ENCODE data around the gene ADAT3. TPM values are rescaled to one million over a fixed set of nuclear protein-coding genes. Genes with fewer than 3 reads are reported as not detected.
"Not testable (repeated sequence)": the region's sequence is repeated elsewhere in the genome, so short reads cannot be mapped to it uniquely, and the experiment has no call there.

The ADAT3 gene
- total RNA-seq, 1 donor from 2014 or later: 1.8 TPM

- Histone ChIP-seq H3K36me3 (ENCODE audit: control insufficient read depth, insufficient read depth, low read length) (no peaks in the 10 kb centered on the region), H3K4me3 (ENCODE audit: low read depth, low read length) (no peak overlapping the region), H3K27me3 (ENCODE audit: control insufficient read depth, insufficient read depth, low read length) (no peaks in the 10 kb centered on the region)
- DNase-seq (ENCODE audit: low read depth): no peak
- TF ChIP-seq CTCF (IDR thresholded peaks at IDR 0.05; ENCODE audit: insufficient read depth, low read length, poor library complexity, severe bottlenecking): no peak
Observed at GRCh38 chr19:1882089-1882785, 23.0 kb upstream of the ADAT3 start.

- Histone ChIP-seq H3K27me3 (ENCODE audit: control insufficient read depth, insufficient read depth, low read length) (no peaks in the 10 kb centered on the region), H3K36me3 (ENCODE audit: control insufficient read depth, insufficient read depth, low read length) (no peaks in the 10 kb centered on the region), H3K4me3 (ENCODE audit: low read depth, low read length) (no peak overlapping the region)
- TF ChIP-seq CTCF (IDR thresholded peaks at IDR 0.05; ENCODE audit: insufficient read depth, low read length, poor library complexity, severe bottlenecking): no peak
- no peak for DNase-seq (ENCODE audit: low read depth)
Observed at GRCh38 chr19:1882786-1883692, 22.2 kb upstream of the ADAT3 start.

- H3K27me3 ChIP-seq (ENCODE audit: control insufficient read depth, insufficient read depth, low read length): no peaks in the 10 kb centered on the region
- H3K4me3 ChIP-seq (ENCODE audit: low read depth, low read length): no peak overlapping the region
- no peak for TF ChIP-seq CTCF (IDR thresholded peaks at IDR 0.05; ENCODE audit: insufficient read depth, low read length, poor library complexity, severe bottlenecking)
- DNase-seq (ENCODE audit: low read depth): no peak
- H3K36me3 ChIP-seq (ENCODE audit: control insufficient read depth, insufficient read depth, low read length): no peaks in the 10 kb centered on the region
Observed at GRCh38 chr19:1883784-1884183, 21.4 kb upstream of the ADAT3 start.

GRCh38 chr19:1884291-1884718 lies 20.9 kb upstream of the ADAT3 start:
- no peak for DNase-seq (ENCODE audit: low read depth)
- no peak for TF ChIP-seq CTCF (IDR thresholded peaks at IDR 0.05; ENCODE audit: insufficient read depth, low read length, poor library complexity, severe bottlenecking)
- H3K36me3 ChIP-seq (ENCODE audit: control insufficient read depth, insufficient read depth, low read length): no peaks in the 10 kb centered on the region
- H3K27me3 ChIP-seq (ENCODE audit: control insufficient read depth, insufficient read depth, low read length): no peaks in the 10 kb centered on the region
- peak overlapping the region; percentile 76 for H3K4me3 ChIP-seq (ENCODE audit: low read depth, low read length)

GRCh38 chr19:1884719-1885334 lies 20.4 kb upstream of the ADAT3 start:
- Histone ChIP-seq H3K27me3 (ENCODE audit: control insufficient read depth, insufficient read depth, low read length) (no peaks in the 10 kb centered on the region), H3K4me3 (ENCODE audit: low read depth, low read length) (peak overlapping the region; percentile 76), H3K36me3 (ENCODE audit: control insufficient read depth, insufficient read depth, low read length) (no peaks in the 10 kb centered on the region)
- no peak for DNase-seq (ENCODE audit: low read depth)
- no peak for TF ChIP-seq CTCF (IDR thresholded peaks at IDR 0.05; ENCODE audit: insufficient read depth, low read length, poor library complexity, severe bottlenecking)

- H3K36me3 ChIP-seq (ENCODE audit: control insufficient read depth, insufficient read depth, low read length); H3K27me3 ChIP-seq (ENCODE audit: control insufficient read depth, insufficient read depth, low read length): not testable (repeated sequence)
- DNase-seq (ENCODE audit: low read depth): peak; percentile 66
Observed at GRCh38 chr19:1885398-1886119, 19.6 kb upstream of the ADAT3 start, which contains the start of gene ABHD17A. ABHD17A (minus strand) TSS chr19:1885496; CDS start chr19:1881566, 3,930 bp downstream.

GRCh38 chr19:1886360-1886759 lies 18.8 kb upstream of the ADAT3 start:
- not testable (repeated sequence) for H3K4me3 ChIP-seq (ENCODE audit: low read depth, low read length); H3K36me3 ChIP-seq (ENCODE audit: control insufficient read depth, insufficient read depth, low read length); DNase-seq (ENCODE audit: low read depth); H3K27me3 ChIP-seq (ENCODE audit: control insufficient read depth, insufficient read depth, low read length)

More at GRCh38 chr19:1885398-1886119, 19.6 kb upstream of the ADAT3 start, which contains the start of gene ABHD17A:
- H3K4me3 ChIP-seq (ENCODE audit: low read depth, low read length): peak within 1 kb of the TSS; percentile 76

Measured in kidney epithelial cell (primary cell).